Liver (tissue), 9 donors: ENCODE measurements around the gene HECTD2. TPM values are rescaled to one million over a fixed set of nuclear protein-coding genes. Genes with fewer than 3 reads are reported as not detected.

Experiments used
- DNase-seq: peaks from one replicate; pipeline ENCODE4 v3.0.0-alpha.2; 2017; ENCODE audit warnings: low spot score
- H3K27ac ChIP-seq, 2 donors: one replicate each; pipeline ENCODE4 v1.7.0; 2013; ENCODE audit warnings: inconsistent platforms in 2 of 2, low read length in 2 of 2, control low read depth in 1 of 2, low read depth in 1 of 2, mild to moderate bottlenecking in 1 of 2
- H3K27me3 ChIP-seq, 4 donors: one replicate each; pipeline versions ENCODE4 v1.6.1 to v1.7.0; 2013; ENCODE audit warnings: low read length in 3 of 4, inconsistent platforms in 1 of 4, mild to moderate bottlenecking in 1 of 4, moderate library complexity in 1 of 4; ENCODE audit not compliant: control insufficient read depth in 4 of 4, insufficient read depth in 4 of 4
- H3K36me3 ChIP-seq, 4 donors: one replicate each; pipeline versions ENCODE4 v1.6.1 to v1.7.0; 2013; ENCODE audit warnings: low read length in 3 of 4, mild to moderate bottlenecking in 3 of 4, low read depth in 1 of 4, moderate library complexity in 1 of 4; ENCODE audit not compliant: control insufficient read depth in 4 of 4, insufficient read depth in 3 of 4
- H3K4me1 ChIP-seq, 4 donors: one replicate each; pipeline versions ENCODE4 v1.6.1 to v1.7.0; 2013; ENCODE audit warnings: low read length in 3 of 4, mild to moderate bottlenecking in 3 of 4, moderate library complexity in 1 of 4; ENCODE audit not compliant: control insufficient read depth in 4 of 4, insufficient read depth in 4 of 4
- H3K4me3 ChIP-seq, 3 donors: one replicate each; pipeline versions ENCODE4 v1.6.1 to v1.7.0; 2013; ENCODE audit warnings: low read length in 3 of 3, control low read depth in 1 of 3, low read depth in 1 of 3, mild to moderate bottlenecking in 1 of 3
- H3K9ac ChIP-seq, 2 donors: one replicate each; pipeline ENCODE4 v1.7.0; 2013; ENCODE audit warnings: low read length in 2 of 2, mild to moderate bottlenecking in 2 of 2, moderate library complexity in 2 of 2, control low read depth in 1 of 2, low read depth in 1 of 2
- H3K9me3 ChIP-seq, 4 donors: one replicate each; pipeline versions ENCODE4 v1.6.1 to v1.7.0; 2013; ENCODE audit warnings: low read length in 3 of 4; ENCODE audit not compliant: control insufficient read depth in 4 of 4
- ATF3 ChIP-seq: IDR thresholded peaks from 2 replicates; pipeline ENCODE4 v1.6.1; 2016; ENCODE audit warnings: antibody characterized with exemption
- CTCF ChIP-seq: fragments of 150-350 bp; IDR thresholded peaks from 2 replicates; pipeline ENCODE4 v1.5.1; 2017; ENCODE audit warnings: improper control_type of control experiment, low read depth, low read length; ENCODE audit not compliant: missing input control
- EGR1 ChIP-seq, 2 donors: IDR thresholded peaks; 2 replicates each; pipeline ENCODE4 v1.6.1; 2016 to 2018; ENCODE audit warnings: antibody characterized with exemption in 2 of 2, low read depth in 2 of 2
- FOXA1 ChIP-seq: IDR thresholded peaks from 2 replicates; pipeline ENCODE4 v1.6.1; 2016; ENCODE audit warnings: antibody characterized with exemption
- FOXA2 ChIP-seq: IDR thresholded peaks from 2 replicates; pipeline ENCODE4 v1.6.1; 2016; ENCODE audit warnings: antibody characterized with exemption
- GABPA ChIP-seq, 2 donors: IDR thresholded peaks in 1 of 2; conservative IDR thresholded peaks in 1 of 2; 2 replicates each; pipeline ENCODE4 v1.6.1; 2016; ENCODE audit warnings: antibody characterized with exemption in 2 of 2, mild to moderate bottlenecking in 1 of 2, moderate library complexity in 1 of 2
- HNF4A ChIP-seq, 2 donors: conservative IDR thresholded peaks; 2 replicates each; pipeline ENCODE4 v1.6.1; 2016; ENCODE audit warnings: antibody characterized with exemption in 2 of 2, mild to moderate bottlenecking in 2 of 2
- HNF4G ChIP-seq: IDR thresholded peaks from 2 replicates; pipeline ENCODE4 v1.6.1; 2016; ENCODE audit warnings: antibody characterized with exemption
- JUND ChIP-seq, 2 donors: IDR thresholded peaks; 2 replicates each; pipeline ENCODE4 v1.6.1; 2016; ENCODE audit warnings: antibody characterized with exemption in 2 of 2
- MAX ChIP-seq: IDR thresholded peaks from 2 replicates; pipeline ENCODE4 v1.6.1; 2016; ENCODE audit warnings: antibody characterized with exemption
- NR2F2 ChIP-seq: IDR thresholded peaks from 2 replicates; pipeline ENCODE4 v1.6.1; 2016; ENCODE audit warnings: antibody characterized with exemption
- RAD21 ChIP-seq, 2 donors: IDR thresholded peaks; 2 replicates each; pipeline ENCODE4 v1.6.1; 2016; ENCODE audit warnings: antibody characterized with exemption in 2 of 2, mild to moderate bottlenecking in 2 of 2
- RXRA ChIP-seq, 2 donors: IDR thresholded peaks; 2 replicates each; pipeline ENCODE4 v1.6.1; 2017 to 2018; ENCODE audit warnings: antibody characterized with exemption in 2 of 2, mild to moderate bottlenecking in 1 of 2
- SP1 ChIP-seq: IDR thresholded peaks from 2 replicates; pipeline ENCODE4 v1.6.1; 2018; ENCODE audit warnings: antibody characterized with exemption, mild to moderate bottlenecking
- TAF1 ChIP-seq: conservative IDR thresholded peaks from 2 replicates; pipeline ENCODE4 v1.6.1; 2016; ENCODE audit warnings: antibody characterized with exemption, mild to moderate bottlenecking
- YY1 ChIP-seq: IDR thresholded peaks from 2 replicates; pipeline ENCODE4 v1.6.1; 2016; ENCODE audit warnings: antibody characterized with exemption, mild to moderate bottlenecking
- ZBTB33 ChIP-seq: IDR thresholded peaks from 2 replicates; pipeline ENCODE4 v1.6.1; 2016; ENCODE audit warnings: antibody characterized with exemption
- WGBS: extraction: QIAGEN DNeasy Blood & Tissue Kit; methylation state at CpG from one replicate; pipeline ENCODE4 v1.1.7; 2013; 5-methylcytosine and 5-hydroxymethylcytosine counted together
- polyA plus RNA-seq, 2 donors: library from polyadenylated mRNA; stranded (reverse) in 1 of 2; unstranded in 1 of 2; fragments of 200-250 nt in 1 of 2; fragments of >200 nt in 1 of 2; fragmentation: Nextera tagmentation in 1 of 2; extraction: Ambion mirVana in 1 of 2; gene quantifications; one replicate each; pipeline versions ENCODE4 v1.2.1 to v1.2.3, GENCODE V29; 2013 to 2015
- total RNA-seq, 2 donors: library from RNA; depleted of rRNA; stranded (reverse); fragments of >200 nt; gene quantifications; one replicate each; pipeline ENCODE4 v1.2.3, GENCODE V29; 2014
- donor health status: healthy.
- donor health status: healthy.
- donor health status: healthy.
- donor health status: healthy.
- donor health status: healthy.

The HECTD2 gene
- total and polyA plus RNA-seq, 4 donors = 1.0 to 5.0 (median 3.2) TPM

- no peak overlapping the region for H3K4me3 ChIP-seq
Observed at GRCh38 chr10:91513598-91514424, 103.7 kb downstream of the HECTD2 start.

GRCh38 chr10:91514787-91515186, 104.6 kb downstream of the HECTD2 start:
- TF ChIP-seq RXRA (IDR thresholded peaks at IDR 0.05) (no peak), SP1 (no peak), ATF3 (no peak), MAX (no peak), GABPA (IDR thresholded peaks at IDR 0.05 in 1 of 2, conservative IDR thresholded peaks at IDR 0.05 in 1 of 2) (no peak), FOXA2 (no peak), ZBTB33 (no peak), HNF4A (conservative IDR thresholded peaks at IDR 0.05) (no peak), HNF4G (no peak), EGR1 (IDR thresholded peaks at IDR 0.05; ENCODE audit: low read depth in 2 of 2) (no peak)
- Histone ChIP-seq H3K27me3 (no peaks in the 10 kb centered on the region), H3K9me3 (peaks cover 0 to 8% (median 0%) of the 10 kb centered on the region in 4 donors), H3K4me1 (peaks cover 1 to 16% (median 6%) of the 10 kb centered on the region in 4 donors), H3K9ac (no peak overlapping the region), H3K36me3 (no peaks in the 10 kb centered on the region), H3K4me3 (no peak overlapping the region), H3K27ac (no peak overlapping the region)
- no peak for DNase-seq
- 97% methylated on average over 1 of the region's 1 CpG for WGBS

More at GRCh38 chr10:91513598-91514424, 103.7 kb downstream of the HECTD2 start:
- no peak for DNase-seq
- TF ChIP-seq JUND (IDR thresholded peaks at IDR 0.05) (peak in 1 of 2 donors; percentile 68), RAD21 (IDR thresholded peaks at IDR 0.05) (no peak)
- Histone ChIP-seq H3K36me3 (no peaks in the 10 kb centered on the region), H3K4me1 (peaks cover 1 to 16% (median 6%) of the 10 kb centered on the region in 4 donors), H3K27me3 (no peaks in the 10 kb centered on the region), H3K27ac (peak overlapping the region; percentile 14 to 32), H3K9ac (no peak overlapping the region), H3K9me3 (peaks cover 0 to 8% (median 0%) of the 10 kb centered on the region in 4 donors)
- WGBS = 54% methylated on average over 2 of the region's 2 CpGs

- no peak for DNase-seq
- Histone ChIP-seq H3K4me3 (no peak overlapping the region), H3K9ac (no peak overlapping the region), H3K4me1 (peaks cover 0 to 24% (median 9%) of the 10 kb centered on the region in 4 donors), H3K36me3 (no peaks in the 10 kb centered on the region), H3K9me3 (peaks cover 0 to 8% (median 0%) of the 10 kb centered on the region in 4 donors), H3K27ac (no peak overlapping the region), H3K27me3 (no peaks in the 10 kb centered on the region)
- no peak for TF ChIP-seq JUND (IDR thresholded peaks at IDR 0.05)
- TF ChIP-seq CTCF = no peak
- TF ChIP-seq ATF3 = no peak
- TF ChIP-seq MAX = no peak
- TF ChIP-seq HNF4G = no peak
- TF ChIP-seq FOXA2 = no peak
- TF ChIP-seq TAF1 = no peak
- TF ChIP-seq ZBTB33 = no peak
- no peak for TF ChIP-seq RAD21 (IDR thresholded peaks at IDR 0.05)
- no peak for TF ChIP-seq YY1
- TF ChIP-seq NR2F2 = no peak
- no peak for TF ChIP-seq EGR1 (IDR thresholded peaks at IDR 0.05; ENCODE audit: low read depth in 2 of 2)
- no peak for TF ChIP-seq RXRA (IDR thresholded peaks at IDR 0.05)
- no peak for TF ChIP-seq FOXA1
- no peak for TF ChIP-seq HNF4A (conservative IDR thresholded peaks at IDR 0.05)
- TF ChIP-seq GABPA (IDR thresholded peaks at IDR 0.05 in 1 of 2, conservative IDR thresholded peaks at IDR 0.05 in 1 of 2) = no peak
Observed at GRCh38 chr10:91517394-91517793, 107.2 kb downstream of the HECTD2 start.
